GM12801 (cell line): Measurements from ENCODE around the gene CYB561D1.

Experiments
- TF ChIP-seq, protein P1 (sequence below): IDR thresholded peaks from one replicate; pipeline ENCODE4 v1.5.1; 2011; ENCODE audit warnings: control low read depth; ENCODE audit not compliant: insufficient read length; ENCODE audit errors: extremely low read depth

The CYB561D1 gene

DNA sequence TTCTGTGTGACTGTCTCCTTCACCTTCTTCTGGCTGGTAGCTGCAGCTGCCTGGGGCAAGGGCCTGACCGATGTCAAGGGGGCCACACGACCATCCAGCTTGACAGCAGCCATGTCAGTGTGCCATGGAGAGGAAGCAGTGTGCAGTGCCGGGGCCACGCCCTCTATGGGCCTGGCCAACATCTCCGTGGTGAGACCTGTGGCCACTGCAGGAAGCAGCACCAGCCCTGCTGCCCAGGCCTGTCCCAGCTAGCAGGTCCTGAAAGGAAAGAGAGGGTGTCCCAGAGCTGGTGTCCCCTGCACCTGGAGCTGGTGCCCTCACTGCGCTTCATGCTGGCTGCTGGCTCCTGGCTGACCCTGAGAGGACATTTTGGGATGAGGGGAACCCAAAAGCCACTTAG lies 16.1 kb upstream of the CYB561D1 start:
- TF ChIP-seq, protein P1, sequence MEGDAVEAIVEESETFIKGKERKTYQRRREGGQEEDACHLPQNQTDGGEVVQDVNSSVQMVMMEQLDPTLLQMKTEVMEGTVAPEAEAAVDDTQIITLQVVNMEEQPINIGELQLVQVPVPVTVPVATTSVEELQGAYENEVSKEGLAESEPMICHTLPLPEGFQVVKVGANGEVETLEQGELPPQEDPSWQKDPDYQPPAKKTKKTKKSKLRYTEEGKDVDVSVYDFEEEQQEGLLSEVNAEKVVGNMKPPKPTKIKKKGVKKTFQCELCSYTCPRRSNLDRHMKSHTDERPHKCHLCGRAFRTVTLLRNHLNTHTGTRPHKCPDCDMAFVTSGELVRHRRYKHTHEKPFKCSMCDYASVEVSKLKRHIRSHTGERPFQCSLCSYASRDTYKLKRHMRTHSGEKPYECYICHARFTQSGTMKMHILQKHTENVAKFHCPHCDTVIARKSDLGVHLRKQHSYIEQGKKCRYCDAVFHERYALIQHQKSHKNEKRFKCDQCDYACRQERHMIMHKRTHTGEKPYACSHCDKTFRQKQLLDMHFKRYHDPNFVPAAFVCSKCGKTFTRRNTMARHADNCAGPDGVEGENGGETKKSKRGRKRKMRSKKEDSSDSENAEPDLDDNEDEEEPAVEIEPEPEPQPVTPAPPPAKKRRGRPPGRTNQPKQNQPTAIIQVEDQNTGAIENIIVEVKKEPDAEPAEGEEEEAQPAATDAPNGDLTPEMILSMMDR = no peak

DNA sequence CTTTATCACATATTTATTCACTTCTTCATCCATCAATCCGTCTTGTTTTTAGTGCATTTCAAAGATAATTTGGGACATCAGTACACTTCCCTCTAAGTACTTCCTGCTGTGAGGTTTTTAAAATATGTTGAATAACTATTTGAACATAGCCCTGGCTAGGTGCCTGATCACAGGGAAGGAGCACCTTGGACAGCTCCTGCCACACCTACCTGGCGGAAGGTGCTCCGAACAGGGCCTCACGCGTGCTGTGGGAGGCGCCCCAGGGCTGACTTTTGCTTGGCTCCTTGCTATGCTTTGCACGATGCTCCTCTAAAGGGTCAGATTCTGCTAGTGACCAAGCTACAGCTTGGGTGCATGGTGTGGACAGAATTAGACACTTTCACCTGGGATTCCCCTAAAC lies 15.1 kb upstream of the CYB561D1 start:
- TF ChIP-seq, protein P1 = no peak

DNA sequence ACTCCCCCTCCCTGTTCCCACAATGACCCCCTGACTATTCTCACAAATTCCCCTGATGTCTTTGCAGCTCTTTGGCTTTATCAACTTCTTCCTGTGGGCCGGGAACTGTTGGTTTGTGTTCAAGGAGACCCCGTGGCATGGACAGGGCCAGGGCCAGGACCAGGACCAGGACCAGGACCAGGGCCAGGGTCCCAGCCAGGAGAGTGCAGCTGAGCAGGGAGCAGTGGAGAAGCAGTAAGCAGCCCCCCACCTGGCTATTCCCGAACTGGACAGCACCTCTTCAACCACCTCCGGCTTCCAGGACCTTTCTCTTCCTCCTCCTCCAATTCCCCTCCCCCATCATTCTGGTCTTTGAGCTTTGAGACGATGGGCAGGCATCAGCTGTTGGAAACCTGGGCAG lies 14.6 kb upstream of the CYB561D1 start:
- TF ChIP-seq, protein P1 = no peak

DNA sequence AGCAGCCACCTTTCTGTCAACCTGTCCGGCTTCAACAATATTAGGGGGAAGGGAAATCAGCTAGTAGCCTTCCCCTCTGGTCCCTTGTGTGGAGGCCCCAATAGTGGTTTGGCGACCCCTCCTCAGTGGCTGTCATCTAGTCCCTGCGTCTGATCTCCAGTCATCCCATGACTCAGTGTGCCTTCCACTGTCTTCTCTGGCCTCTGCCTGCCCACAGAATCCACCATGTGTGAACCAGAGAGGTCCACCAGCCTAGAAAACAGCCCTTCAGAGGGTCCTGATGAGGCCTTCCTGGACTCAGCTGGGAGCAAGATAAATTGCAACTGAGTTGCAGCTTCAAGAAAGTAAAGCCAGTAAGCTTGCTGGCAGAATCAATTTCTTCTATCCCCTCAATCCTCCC lies 14.0 kb upstream of the CYB561D1 start:
- TF ChIP-seq, protein P1 = no peak

DNA sequence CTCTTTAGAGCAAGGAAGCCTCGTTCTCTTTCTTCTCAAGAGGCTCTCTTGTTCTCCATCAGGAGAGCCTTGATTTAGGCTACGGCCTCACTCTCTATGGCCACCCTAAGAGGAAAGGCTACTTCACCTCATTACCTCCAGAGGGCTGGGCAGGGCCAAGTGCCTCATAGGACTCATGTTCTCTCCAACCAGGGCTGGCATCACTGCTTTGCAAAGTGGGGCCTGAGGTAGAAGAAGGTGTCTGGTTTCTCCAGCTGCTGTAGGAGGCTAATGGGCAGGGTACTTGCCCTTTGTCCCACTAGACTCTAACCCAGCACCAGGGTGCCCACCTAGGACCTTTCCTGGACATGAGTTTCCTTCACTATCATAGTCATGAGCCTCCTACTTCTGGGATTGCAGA lies 12.2 kb upstream of the CYB561D1 start:
- TF ChIP-seq, protein P1 = no peak

DNA sequence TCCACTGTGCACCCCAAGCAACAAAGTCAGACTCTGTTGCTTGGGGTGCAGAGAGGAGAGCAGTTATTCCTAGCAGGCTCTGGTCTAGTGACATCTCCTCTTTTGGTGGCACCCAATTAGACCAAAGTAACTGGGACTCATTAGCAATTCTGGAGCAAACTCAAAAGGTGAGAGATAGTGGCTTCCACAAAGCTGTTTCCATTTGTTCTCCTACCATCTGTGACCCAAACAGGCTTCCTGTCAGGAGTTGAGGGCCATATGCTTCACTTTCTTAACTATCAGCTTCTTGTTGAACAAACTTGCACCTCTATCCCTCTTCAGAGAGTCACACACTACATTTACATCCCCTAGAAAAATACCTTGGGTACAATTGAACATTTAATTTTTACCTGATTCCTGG lies 11.7 kb upstream of the CYB561D1 start:
- TF ChIP-seq, protein P1 = no peak

DNA sequence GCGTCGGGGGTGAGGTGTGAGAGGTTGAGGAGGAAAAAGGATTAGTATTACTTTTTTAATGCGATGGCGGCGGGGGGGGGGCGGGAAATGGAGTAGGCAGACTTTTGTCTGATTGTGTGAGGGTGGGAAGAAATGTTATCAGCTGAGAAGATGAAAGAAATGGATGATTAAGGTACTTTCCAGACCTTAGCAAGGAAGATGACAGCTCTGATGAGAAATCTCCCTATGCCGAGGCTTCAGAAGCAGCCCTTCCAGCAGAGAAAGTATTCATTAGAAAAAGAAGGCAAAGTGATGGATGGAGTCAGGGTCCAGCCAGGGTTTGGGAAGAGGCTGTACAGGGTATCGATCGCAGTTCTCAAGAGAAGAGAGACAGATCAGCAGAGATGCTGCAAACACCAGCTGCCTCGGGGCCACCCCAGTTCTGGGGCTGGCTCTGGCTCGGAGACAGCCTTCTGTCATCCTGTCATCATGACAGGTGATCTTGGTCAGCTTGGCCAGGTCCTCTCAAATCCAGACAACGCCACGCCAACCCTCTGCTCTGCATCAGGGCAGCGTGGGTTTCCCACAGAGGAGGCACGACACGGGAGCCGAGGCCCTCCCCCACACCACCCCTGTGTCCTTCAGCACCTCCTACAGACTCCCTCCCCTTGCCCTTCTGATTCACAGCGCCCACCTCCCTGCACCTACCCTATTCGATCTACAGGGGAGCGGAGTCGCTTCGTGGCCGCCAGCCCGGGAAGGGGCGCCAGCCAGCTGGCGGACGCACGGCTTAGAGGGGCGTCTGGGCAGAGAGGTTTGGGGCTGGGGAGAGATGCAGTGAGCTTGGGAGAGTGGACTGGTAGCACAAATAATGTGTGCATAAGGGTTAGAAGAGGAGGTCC lies 10.9 kb upstream of the CYB561D1 start:
- TF ChIP-seq, protein P1 = no peak
